KOPT-K1 (cell line): ENCODE results near the gene TUBG2.
A peak's percentile ranks its signal among the peaks of the same experiment; 100 is the strongest.
"Not testable (repeated sequence)": the region's sequence is repeated elsewhere in the genome, so short reads cannot be mapped to it uniquely, and the experiment has no call there.

Experiments used
- H3K27ac ChIP-seq: fragments of 200-600 bp; sonication (generic); 2 replicates; pipeline ENCODE4 v1.5.1; 2016; ENCODE audit warnings: antibody characterized with exemption, mild to moderate bottlenecking, low read depth, low read length; ENCODE audit not compliant: poor library complexity, severe bottlenecking
- H3K36me3 ChIP-seq: fragments of 200-600 bp; sonication (generic); 2 replicates; pipeline ENCODE4 v1.5.1; 2017; ENCODE audit warnings: antibody characterized with exemption, mild to moderate bottlenecking, low read length, moderate library complexity; ENCODE audit not compliant: insufficient read depth
- H3K9me3 ChIP-seq: fragments of 200-600 bp; sonication (generic); 2 replicates; pipeline ENCODE4 v1.5.1; 2017; ENCODE audit warnings: antibody characterized with exemption, low read length, mild to moderate bottlenecking; ENCODE audit not compliant: insufficient read depth, poor library complexity, severe bottlenecking

TUBG2 gene

DNA sequence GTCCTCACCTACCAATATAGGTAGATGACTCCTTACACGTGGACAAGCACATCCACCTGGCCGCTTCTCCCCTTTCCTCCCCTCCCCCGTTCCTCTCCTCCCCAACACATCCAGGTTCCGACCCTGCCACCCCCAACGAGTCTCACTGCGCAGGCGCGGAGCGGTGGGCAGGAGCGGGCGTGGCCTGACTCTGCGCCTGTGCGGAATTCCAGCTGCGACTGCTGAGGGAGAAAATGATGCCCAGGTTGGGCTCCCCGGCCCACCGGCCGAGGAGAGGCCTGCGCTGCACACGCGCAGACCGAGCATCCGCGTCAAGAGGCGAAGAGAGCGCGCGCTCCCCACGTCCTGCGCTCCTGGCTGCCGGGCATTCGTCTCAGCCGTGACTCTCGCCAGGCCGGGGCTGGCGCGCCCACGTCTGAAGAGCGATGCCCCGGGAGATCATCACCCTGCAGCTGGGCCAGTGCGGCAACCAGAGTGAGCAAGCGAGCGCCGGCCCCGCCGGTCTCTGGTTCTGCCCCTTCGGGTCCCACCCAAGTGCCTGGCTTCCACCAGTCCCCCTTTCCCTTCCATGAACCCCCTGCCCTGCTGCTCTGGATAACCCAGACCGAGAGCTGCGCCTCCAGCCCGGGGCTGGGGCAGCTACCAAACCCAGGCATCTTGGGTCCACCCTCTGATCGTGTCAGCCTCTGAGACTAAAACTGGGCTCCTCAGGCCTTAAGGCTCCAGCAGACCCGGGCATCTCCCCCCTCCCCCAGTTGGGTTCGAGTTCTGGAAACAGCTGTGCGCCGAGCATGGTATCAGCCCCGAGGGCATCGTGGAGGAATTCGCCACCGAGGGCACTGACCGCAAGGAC lies at the start of gene TUBG2:
TUBG2 (plus strand) TSS at position 206 of the 853 bp plus-strand sequence; CDS start at position 426, 220 bp downstream.
- Histone ChIP-seq H3K27ac (peak within 1 kb of the TSS; percentile 30), H3K9me3 (no peaks in the 10 kb centered on the region), H3K36me3 (peaks cover 5% of the 10 kb centered on the region; the same call in 1 of the 2 replicates)

DNA sequence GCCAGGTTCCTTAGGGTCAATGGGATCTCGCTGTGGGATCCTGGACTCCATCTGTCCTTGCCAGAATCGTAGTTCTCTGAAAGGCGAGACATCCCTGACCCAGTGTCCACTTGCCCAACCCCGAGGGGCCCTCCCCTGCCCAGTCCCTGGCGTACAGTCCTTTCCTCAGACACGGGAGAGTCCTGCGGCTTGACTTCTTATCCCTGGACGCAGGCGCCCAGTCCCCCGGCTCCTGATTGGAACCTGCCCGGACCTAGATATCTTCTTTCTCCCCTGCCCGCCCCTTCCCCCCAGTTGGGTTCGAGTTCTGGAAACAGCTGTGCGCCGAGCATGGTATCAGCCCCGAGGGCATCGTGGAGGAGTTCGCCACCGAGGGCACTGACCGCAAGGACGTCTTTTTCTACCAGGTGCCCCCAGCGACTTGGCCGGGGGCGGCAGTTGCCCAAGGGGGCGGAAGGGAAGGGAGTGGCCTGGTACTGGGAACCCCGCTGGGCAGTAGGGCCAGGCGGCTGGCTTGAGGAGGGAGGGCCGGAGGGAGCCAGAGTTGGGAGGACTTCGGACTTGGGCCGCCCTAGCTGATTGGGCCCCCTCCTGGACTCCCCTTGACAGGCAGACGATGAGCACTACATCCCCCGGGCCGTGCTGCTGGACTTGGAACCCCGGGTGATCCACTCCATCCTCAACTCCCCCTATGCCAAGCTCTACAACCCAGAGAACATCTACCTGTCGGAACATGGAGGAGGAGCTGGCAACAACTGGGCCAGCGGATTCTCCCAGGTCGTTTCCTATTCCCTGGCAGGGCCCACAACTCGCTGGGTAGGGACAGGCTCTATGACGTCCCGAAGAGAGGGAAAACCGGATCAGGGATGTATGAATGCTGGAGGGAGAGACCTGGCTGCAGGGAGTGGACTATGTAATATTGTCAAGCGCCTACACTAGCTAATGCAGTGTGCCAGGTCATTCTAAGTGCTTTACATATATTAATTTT lies 49.0 kb upstream of the TUBG2 start:
- H3K27ac ChIP-seq = peak overlapping the region; percentile 85
- H3K9me3 ChIP-seq = not testable (repeated sequence)
- peaks cover 43% of the 10 kb centered on the region for H3K36me3 ChIP-seq

DNA sequence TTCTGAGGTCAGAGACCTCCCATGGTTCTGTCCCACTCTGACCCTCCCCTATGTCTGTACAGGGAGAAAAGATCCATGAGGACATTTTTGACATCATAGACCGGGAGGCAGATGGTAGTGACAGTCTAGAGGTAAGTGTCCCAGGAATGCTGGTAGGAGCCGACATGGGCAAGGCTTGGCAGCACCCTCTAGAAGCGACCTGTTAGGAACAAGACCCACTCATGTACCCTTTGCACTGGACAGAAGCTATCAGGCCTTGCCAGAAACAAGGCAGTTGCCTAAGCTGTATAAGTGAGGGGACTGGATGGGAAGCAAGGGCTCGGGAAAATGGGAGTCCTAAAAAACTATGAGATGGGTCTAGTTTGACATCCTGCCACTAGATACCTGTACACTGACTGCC lies 47.1 kb upstream of the TUBG2 start:
- Histone ChIP-seq H3K36me3 (peaks cover 49% of the 10 kb centered on the region), H3K27ac (no peak overlapping the region)

DNA sequence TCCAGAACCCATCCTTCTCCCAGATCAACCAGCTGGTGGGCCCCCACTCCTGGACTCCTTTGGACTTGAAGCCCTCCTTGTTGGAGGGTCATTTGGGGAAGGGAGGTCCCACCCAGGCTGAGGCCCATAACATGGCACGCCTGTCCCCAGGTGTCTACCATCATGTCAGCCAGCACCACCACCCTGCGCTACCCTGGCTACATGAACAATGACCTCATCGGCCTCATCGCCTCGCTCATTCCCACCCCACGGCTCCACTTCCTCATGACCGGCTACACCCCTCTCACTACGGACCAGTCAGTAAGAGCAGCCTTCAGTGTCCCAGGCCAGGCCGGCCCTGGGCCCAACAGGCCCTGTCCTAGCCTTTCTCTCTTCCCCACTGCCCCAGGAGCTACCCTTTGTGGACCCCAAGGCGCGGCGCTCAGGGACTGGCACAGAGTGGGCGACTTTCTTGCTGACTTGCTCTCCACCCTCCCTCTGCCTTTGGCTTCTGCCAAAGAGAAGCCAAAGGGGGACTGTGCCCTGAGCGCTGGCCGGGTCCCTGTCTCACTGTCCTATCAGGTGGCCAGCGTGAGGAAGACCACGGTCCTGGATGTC lies 45.3 kb upstream of the TUBG2 start:
- peaks cover 49% of the 10 kb centered on the region for H3K36me3 ChIP-seq
- no peaks in the 10 kb centered on the region for H3K9me3 ChIP-seq
- H3K27ac ChIP-seq = no peak overlapping the region

More for the DNA sequence above, 47.1 kb upstream of the TUBG2 start:
- no peaks in the 10 kb centered on the region for H3K9me3 ChIP-seq

DNA sequence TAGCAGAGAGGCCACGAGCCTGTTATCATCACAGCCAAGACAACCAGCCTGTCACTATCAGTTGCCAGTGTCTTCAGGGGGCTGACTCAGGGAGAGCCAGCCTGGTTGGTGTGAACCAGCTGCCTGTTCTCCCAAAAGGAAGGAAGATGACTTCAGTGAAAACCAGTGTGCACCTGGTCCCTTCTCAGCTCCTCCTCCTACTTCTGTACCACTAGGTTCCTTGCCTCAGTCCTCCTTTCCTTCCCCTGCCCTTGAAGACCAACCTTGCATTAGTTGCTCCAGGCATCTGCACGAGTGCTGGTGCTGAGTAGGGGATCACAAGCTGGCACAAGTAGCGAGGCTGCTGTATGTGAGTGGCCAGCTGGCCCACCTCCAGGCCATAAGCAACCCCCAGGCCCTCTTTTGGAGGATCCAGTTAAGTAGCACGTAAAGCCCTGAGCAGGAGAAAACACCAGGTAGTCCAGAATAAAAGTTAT lies 41.1 kb upstream of the TUBG2 start:
- peaks cover 32% of the 10 kb centered on the region for H3K36me3 ChIP-seq
- no peak overlapping the region for H3K27ac ChIP-seq
- no peaks in the 10 kb centered on the region for H3K9me3 ChIP-seq

DNA sequence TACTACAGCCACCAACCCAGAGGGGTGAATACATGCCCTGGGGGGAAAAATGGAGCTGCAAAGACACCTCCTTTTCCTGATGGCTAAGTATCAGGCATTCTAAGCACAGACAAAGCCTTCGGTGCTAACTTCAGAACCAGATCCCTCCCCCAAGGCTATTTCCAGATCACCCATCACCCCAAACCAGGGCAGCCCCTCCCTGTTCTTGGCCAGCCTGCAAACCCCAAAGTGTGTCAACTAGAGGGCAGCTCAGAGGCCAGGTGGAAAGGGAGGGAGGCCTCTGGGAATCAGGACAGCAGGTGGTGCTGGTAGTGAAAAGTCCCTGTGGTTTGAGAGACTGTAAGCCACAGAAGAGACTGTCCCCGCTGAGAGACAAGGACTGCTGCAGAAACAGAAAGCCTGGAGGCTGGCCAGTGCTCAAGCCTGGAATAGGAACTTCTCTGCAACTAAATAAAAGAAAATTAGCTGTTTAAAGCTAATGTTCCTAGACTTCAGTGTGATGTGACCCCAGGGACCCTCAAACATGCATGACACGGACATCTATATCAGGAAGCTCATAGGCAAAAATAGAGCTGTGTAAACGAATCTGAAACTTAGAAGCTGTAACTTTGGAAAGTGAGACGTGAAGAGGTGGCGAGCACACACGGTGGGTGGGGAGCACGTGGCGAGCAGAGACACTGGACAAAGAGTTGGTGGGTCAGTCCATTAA lies 40.5 kb upstream of the TUBG2 start:
- H3K36me3 ChIP-seq = peaks cover 26% of the 10 kb centered on the region
- no peak overlapping the region for H3K27ac ChIP-seq
- no peaks in the 10 kb centered on the region for H3K9me3 ChIP-seq

DNA sequence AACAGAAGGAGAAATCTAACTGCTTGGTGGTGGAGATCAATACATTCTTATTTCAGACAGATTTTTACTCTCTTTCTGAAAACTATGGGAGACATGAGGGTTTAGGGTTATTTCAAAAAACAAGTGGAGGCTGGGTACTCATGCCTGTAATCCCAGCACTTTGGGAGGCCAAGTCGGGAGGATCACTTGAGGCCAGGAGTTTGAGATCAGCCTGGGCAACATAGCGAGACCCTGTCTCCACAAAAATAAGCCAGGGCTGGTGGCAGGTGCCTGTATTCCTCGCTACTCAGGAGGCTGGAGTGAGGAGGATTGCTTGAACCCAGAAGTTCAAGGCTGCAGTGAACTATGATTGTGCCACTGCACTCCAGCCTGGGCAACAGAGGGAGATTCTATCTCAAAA lies 37.1 kb upstream of the TUBG2 start:
- H3K27ac ChIP-seq, H3K36me3 ChIP-seq, H3K9me3 ChIP-seq: not testable (repeated sequence)

DNA sequence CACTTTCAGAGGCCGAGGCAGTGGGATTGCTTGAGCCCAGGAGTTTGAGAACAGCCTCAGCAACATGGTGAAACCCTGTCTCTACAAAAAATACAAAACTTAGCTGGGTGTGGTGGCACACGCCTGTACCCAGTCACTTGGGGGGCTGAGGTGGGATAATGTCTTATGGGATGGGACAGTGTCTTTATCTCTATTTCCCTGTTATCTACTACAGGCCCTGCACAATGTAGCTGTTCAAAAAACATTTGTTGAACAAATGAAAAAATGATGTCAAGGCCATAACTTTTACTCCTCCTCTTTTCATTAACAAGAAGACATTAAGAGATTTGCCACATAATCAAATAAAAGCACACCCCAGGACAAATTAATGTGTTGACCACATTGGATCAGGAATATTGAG lies 35.8 kb upstream of the TUBG2 start:
- Histone ChIP-seq H3K27ac (no peak overlapping the region), H3K9me3 (no peaks in the 10 kb centered on the region), H3K36me3 (no peaks in the 10 kb centered on the region)

DNA sequence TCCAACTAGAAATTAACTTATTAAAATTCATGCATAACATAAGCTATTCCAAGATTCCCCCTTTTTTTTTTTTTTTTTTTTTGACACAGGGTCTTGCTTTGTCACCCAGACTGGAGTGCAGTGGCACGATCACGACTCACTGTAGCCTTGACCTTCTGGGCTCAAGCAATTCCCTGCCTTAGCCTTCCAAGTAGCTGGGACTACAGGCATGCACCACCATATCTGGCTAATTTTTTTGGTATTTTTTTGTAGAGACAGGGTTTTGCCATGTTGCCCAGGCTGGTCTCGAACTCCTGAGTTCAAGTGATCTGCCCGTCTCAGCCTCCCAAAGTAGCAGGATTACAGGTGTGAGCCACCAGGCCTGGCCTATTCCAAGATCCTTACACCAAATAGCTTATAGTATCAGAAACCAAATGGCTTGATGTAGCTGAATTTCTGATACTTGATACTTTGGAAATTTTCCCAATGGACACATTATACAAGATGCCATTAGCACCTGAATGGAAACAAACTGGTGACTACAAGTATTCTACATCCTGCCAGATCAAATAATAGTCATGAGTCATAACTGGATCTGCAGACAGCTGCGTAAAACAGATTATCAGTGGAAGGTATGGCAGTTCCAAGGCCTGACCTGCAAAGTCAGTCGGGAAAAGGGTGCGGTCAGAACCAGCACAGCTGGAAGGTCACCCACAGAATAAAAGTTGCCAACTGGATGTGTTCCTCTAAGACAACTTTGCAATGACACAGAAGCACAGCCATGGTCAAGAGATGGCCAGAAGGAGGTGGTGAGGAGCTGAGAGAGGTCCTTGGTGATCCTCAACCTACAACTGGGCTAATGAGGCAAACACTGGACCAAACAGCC lies 35.1 kb upstream of the TUBG2 start:
- Histone ChIP-seq H3K36me3 (no peaks in the 10 kb centered on the region), H3K9me3 (no peaks in the 10 kb centered on the region), H3K27ac (no peak overlapping the region)

DNA sequence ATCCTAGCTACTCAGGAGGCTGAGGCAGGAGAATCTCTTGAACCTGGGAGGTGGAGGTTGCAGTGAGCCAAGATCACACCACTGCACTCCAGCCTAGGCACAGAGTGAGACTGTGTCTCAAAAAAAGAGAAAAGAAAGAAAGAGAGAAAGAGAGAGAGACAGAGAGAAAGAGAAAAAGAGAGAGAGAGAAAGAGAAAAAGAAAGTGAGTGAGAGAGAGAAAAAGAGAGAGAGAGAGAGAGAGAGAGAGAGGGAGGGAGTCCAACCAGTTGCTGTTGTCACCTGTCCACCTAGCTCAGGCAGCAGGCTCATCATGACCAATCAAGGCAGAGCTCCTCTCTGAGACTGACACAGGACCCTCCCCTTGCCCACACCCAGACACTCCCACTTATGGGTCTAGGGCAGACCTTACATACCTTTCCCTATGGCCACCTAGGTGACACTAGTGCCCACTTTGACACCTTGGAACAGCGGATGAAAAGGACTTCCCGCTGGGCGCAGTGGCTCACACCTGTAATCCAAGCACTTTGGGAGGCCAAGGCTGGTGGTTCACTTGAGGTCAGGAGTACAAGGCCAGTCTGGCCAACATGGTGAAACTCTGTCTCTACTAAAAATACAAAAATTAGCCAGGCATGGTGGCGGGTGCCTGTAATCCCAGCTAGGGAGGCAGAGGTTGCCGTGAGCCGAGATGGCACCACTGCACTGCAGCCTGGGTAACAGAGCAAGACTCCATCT lies 31.9 kb upstream of the TUBG2 start:
- H3K36me3 ChIP-seq, H3K27ac ChIP-seq, H3K9me3 ChIP-seq: not testable (repeated sequence)

DNA sequence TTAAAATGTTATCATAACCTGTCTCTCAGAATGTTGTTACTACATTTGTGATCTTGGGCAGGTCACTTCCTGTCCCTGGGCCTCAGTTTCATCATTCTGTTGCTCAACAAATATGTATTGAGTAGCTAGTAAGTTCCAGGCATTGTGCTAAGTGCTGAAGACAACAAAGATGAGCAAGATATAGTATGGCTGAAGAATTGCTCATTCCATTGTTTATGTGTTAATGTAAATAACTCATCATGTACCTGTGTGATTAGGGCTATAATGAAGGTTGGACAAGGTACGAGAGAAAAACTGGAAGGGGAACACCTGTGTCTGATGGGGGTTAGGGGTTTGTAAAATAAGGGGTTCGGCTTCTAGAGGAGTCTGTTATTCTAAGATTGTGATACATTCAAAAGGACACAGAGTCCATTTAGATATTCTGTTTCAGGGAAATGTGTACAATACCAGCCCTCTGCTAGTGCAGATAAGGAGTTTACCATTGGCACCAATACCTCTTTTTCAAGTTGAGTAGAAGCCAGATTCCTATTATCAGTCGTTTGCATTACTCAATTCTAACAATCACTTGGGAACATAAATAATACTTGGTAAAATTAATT lies 29.6 kb upstream of the TUBG2 start:
- Histone ChIP-seq H3K36me3 (no peaks in the 10 kb centered on the region), H3K9me3 (no peaks in the 10 kb centered on the region), H3K27ac (no peak overlapping the region)

DNA sequence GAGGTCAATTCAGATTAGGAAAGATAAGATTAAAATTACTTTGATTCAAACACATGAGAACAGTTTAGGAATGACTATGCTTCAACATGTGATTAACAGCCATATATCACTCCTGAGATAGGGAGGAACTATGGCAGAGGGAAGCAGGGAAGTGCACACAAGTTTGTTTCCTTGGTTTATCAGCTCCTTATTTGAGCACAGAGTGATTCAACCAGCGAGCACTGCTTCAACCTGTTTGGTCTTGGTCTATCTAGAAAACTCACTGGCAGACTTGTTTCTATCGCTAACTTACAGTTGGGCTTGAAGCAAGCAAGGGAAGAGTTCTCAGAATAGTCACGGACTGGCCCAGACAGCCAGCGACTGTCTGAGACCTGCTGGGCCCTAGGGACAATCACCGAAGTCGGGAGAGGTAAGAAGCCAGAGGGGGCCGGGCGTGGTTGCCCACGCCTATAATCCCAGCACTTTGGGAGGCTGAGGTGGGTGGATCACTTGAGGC lies 26.1 kb upstream of the TUBG2 start:
- H3K36me3 ChIP-seq = no peaks in the 10 kb centered on the region
- H3K27ac ChIP-seq = no peak overlapping the region
- no peaks in the 10 kb centered on the region for H3K9me3 ChIP-seq
